ENCODE results near the gene CDH2. TPM values are rescaled to one million over a fixed set of nuclear protein-coding genes. Genes with fewer than 3 reads are reported as not detected.

The CDH2 gene
- total and polyA plus RNA-seq, 4 donors: 0.14 to 5.0 (median 0.87) TPM

DNA sequence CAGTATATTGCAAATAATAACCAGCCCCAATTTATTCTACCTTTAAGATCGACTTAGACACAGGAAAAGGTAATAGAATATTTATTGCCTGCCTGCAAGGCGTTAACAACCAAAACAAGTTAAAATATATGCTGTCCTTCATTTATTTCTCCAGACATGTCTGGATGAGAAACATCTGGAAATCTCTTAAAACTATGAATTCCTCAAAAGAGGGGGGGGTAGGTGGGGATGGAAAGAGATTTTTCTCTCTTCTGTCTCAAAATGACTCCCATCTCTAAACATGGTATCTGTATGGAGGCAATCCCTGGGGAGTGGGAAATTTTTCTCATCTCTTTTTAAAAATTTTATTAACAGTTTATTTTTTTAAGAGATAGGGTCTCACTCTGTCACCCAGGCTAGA, 113.0 kb downstream of the CDH2 start:
- Histone ChIP-seq H3K9ac (ENCODE audit: insufficient read depth in 1 of 2, low read length in 2 of 2) (no peak overlapping the region), H3K27ac (ENCODE audit: low read depth in 1 of 2, low read length in 1 of 2) (no peak overlapping the region), H3K9me3 (ENCODE audit: control insufficient read depth in 4 of 4, insufficient read depth in 3 of 4, low read length in 3 of 4) (no peaks in the 10 kb centered on the region), H3K4me3 (no peak overlapping the region), H3K4me1 (ENCODE audit: control insufficient read depth in 5 of 5, insufficient read depth in 5 of 5, low read length in 5 of 5) (peaks cover 0 to 15% (median 4%) of the 10 kb centered on the region in 5 donors), H3K36me3 (ENCODE audit: control insufficient read depth in 4 of 4, insufficient read depth in 4 of 4, low read length in 4 of 4) (no peaks in the 10 kb centered on the region), H3K27me3 (ENCODE audit: control insufficient read depth in 3 of 3, insufficient read depth in 3 of 3, low read length in 2 of 3) (no peaks in the 10 kb centered on the region)
- 60 to 71% methylated on average over 2 of the region's 2 CpGs for WGBS, 2 donors
- ATAC-seq (ENCODE audit: insufficient read depth, low FRiP score) (no peak), DNase-seq (no peak)
- TF ChIP-seq, protein P1, sequence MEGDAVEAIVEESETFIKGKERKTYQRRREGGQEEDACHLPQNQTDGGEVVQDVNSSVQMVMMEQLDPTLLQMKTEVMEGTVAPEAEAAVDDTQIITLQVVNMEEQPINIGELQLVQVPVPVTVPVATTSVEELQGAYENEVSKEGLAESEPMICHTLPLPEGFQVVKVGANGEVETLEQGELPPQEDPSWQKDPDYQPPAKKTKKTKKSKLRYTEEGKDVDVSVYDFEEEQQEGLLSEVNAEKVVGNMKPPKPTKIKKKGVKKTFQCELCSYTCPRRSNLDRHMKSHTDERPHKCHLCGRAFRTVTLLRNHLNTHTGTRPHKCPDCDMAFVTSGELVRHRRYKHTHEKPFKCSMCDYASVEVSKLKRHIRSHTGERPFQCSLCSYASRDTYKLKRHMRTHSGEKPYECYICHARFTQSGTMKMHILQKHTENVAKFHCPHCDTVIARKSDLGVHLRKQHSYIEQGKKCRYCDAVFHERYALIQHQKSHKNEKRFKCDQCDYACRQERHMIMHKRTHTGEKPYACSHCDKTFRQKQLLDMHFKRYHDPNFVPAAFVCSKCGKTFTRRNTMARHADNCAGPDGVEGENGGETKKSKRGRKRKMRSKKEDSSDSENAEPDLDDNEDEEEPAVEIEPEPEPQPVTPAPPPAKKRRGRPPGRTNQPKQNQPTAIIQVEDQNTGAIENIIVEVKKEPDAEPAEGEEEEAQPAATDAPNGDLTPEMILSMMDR (IDR thresholded peaks at IDR 0.05; ENCODE audit: control extremely low read depth, extremely low read depth): no peak

DNA sequence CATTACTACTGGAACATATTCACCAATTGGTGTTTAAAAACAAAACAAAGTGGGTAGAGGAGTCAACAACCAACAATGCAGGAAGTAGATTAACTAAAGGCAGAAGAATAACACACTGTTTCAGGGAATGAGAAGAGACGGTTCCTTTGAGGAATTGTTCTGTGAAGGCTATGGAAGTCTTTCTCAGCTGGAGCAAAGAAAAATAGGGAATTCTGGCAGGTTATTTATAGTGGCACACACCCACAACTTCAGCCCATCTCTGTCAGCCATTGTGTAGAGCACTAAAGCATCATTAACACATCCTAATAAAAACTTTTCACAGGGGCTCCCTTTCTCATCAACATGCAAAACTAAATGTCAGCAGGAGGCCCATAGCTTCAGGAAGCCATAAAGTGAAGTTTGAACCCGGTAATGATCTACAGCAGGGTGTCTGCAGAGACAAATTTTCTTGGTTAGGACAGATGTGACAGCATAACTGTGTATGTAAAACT, 113.6 kb downstream of the CDH2 start:
- TF ChIP-seq, protein P1 (IDR thresholded peaks at IDR 0.05; ENCODE audit: control extremely low read depth, extremely low read depth): no peak
- H3K36me3 ChIP-seq (ENCODE audit: control insufficient read depth in 4 of 4, insufficient read depth in 4 of 4, low read length in 4 of 4): no peaks in the 10 kb centered on the region
- H3K9ac ChIP-seq (ENCODE audit: insufficient read depth in 1 of 2, low read length in 2 of 2): no peak overlapping the region
- no peak overlapping the region for H3K27ac ChIP-seq (ENCODE audit: low read depth in 1 of 2, low read length in 1 of 2)
- no peak overlapping the region for H3K4me3 ChIP-seq
- H3K9me3 ChIP-seq (ENCODE audit: control insufficient read depth in 4 of 4, insufficient read depth in 3 of 4, low read length in 3 of 4): no peaks in the 10 kb centered on the region
- DNase-seq: no peak
- no peak for ATAC-seq (ENCODE audit: insufficient read depth, low FRiP score)
- H3K27me3 ChIP-seq (ENCODE audit: control insufficient read depth in 3 of 3, insufficient read depth in 3 of 3, low read length in 2 of 3): no peaks in the 10 kb centered on the region
- WGBS, 2 donors: 50 to 71% methylated on average over 2 of the region's 2 CpGs
- peaks cover 0 to 15% (median 1%) of the 10 kb centered on the region in 5 donors for H3K4me1 ChIP-seq (ENCODE audit: control insufficient read depth in 5 of 5, insufficient read depth in 5 of 5, low read length in 5 of 5)

DNA sequence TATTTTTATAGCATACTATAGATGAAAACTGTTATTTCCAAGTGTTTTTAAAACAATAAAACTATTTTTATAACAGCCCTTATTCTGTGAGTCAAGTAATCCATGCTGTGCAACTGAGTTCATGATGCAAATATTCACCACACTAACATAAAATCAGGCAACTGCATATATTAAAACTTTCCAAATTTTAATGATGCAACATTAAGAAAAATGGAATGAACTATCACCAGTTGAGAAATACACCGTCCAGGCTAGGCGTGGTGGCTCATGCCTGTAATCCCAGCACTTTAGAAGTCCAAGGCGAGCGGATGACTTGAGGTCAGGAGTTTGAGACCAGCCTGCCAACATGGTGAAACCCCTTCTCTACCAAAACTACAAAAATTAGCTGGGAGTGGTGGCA, 114.5 kb downstream of the CDH2 start:
- Histone ChIP-seq H3K36me3 (ENCODE audit: control insufficient read depth in 4 of 4, insufficient read depth in 4 of 4, low read length in 4 of 4) (no peaks in the 10 kb centered on the region), H3K4me1 (ENCODE audit: control insufficient read depth in 5 of 5, insufficient read depth in 5 of 5, low read length in 5 of 5) (peaks cover 0 to 15% (median 0%) of the 10 kb centered on the region in 5 donors), H3K9ac (ENCODE audit: insufficient read depth in 1 of 2, low read length in 2 of 2) (no peak overlapping the region), H3K27me3 (ENCODE audit: control insufficient read depth in 3 of 3, insufficient read depth in 3 of 3, low read length in 2 of 3) (no peaks in the 10 kb centered on the region), H3K27ac (ENCODE audit: low read depth in 1 of 2, low read length in 1 of 2) (no peak overlapping the region), H3K4me3 (no peak overlapping the region), H3K9me3 (ENCODE audit: control insufficient read depth in 4 of 4, insufficient read depth in 3 of 4, low read length in 3 of 4) (no peaks in the 10 kb centered on the region)
- DNase-seq: no peak
- TF ChIP-seq, protein P1 (IDR thresholded peaks at IDR 0.05; ENCODE audit: control extremely low read depth, extremely low read depth): no peak
- no peak for ATAC-seq (ENCODE audit: insufficient read depth, low FRiP score)
- WGBS, 2 donors: 88 to 92% methylated on average over 4 of the region's 4 CpGs

DNA sequence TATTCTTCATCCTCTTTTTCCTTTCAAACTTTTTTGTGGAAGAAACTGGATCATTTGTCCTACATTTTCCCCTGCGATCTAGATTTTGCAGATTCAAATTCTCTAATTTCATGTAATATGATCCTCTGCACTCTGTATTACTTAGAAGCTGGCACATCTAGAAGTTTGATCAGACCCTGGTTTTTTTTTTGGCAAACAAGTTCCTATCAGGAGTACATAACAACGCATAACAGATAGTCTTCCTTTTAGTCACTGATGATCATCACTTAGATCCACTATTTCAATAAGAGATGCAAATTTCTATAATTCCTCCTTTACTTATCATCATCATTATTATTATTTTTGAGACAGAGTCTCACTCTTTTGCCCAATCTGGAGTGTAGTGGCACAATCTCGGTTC, 117.1 kb downstream of the CDH2 start:
- WGBS, 2 donors: 91 to 93% methylated on average over 3 of the region's 3 CpGs
- ATAC-seq (ENCODE audit: insufficient read depth, low FRiP score) (no peak), DNase-seq (no peak)
- Histone ChIP-seq H3K36me3 (ENCODE audit: control insufficient read depth in 4 of 4, insufficient read depth in 4 of 4, low read length in 4 of 4) (no peaks in the 10 kb centered on the region), H3K9ac (ENCODE audit: insufficient read depth in 1 of 2, low read length in 2 of 2) (no peak overlapping the region), H3K27ac (ENCODE audit: low read depth in 1 of 2, low read length in 1 of 2) (no peak overlapping the region), H3K4me1 (ENCODE audit: control insufficient read depth in 5 of 5, insufficient read depth in 5 of 5, low read length in 5 of 5) (peaks cover 0 to 12% (median 0%) of the 10 kb centered on the region in 5 donors), H3K4me3 (no peak overlapping the region), H3K9me3 (ENCODE audit: control insufficient read depth in 4 of 4, insufficient read depth in 3 of 4, low read length in 3 of 4) (no peaks in the 10 kb centered on the region), H3K27me3 (ENCODE audit: control insufficient read depth in 3 of 3, insufficient read depth in 3 of 3, low read length in 2 of 3) (no peaks in the 10 kb centered on the region)
- TF ChIP-seq, protein P1 (IDR thresholded peaks at IDR 0.05; ENCODE audit: control extremely low read depth, extremely low read depth): no peak
